Neutrophil (primary cell): ENCODE results near the gene CDKL4.
"Not testable (repeated sequence)": the region's sequence is repeated elsewhere in the genome, so short reads cannot be mapped to it uniquely, and the experiment has no call there.

Experiments
- H3K27ac ChIP-seq: fragments of 200-600 bp; sonication (generic); 2 replicates; pipeline ENCODE4 v1.5.1; 2016; ENCODE audit warnings: mild to moderate bottlenecking, moderate library complexity
- H3K27me3 ChIP-seq: fragments of 200-600 bp; sonication (generic); 2 replicates; pipeline ENCODE4 v1.6.0; 2016; ENCODE audit warnings: mild to moderate bottlenecking
- H3K36me3 ChIP-seq: fragments of 200-600 bp; sonication (generic); 2 replicates; pipeline ENCODE4 v1.5.1; 2017
- H3K4me1 ChIP-seq, 2 experiments: fragments of 200-600 bp in 1 of 2; sonication (generic) in 1 of 2; 1 replicate in 1 of 2; 2 replicates in 1 of 2; pipeline versions ENCODE4 v1.5.1 to v1.6.1; 2013 to 2016; ENCODE audit warnings: low read depth in 1 of 2, low read length in 1 of 2, mild to moderate bottlenecking in 1 of 2, moderate library complexity in 1 of 2; ENCODE audit not compliant: control insufficient read depth in 1 of 2, insufficient read depth in 1 of 2
- H3K4me3 ChIP-seq, 2 experiments: fragments of 200-600 bp in 1 of 2; sonication (generic) in 1 of 2; 1 replicate in 1 of 2; 2 replicates in 1 of 2; pipeline ENCODE4 v1.5.1; 2013 to 2016; ENCODE audit warnings: low read depth in 1 of 2, low read length in 1 of 2, mild to moderate bottlenecking in 1 of 2, moderate library complexity in 1 of 2
- H3K9me3 ChIP-seq: fragments of 200-600 bp; sonication (generic); 2 replicates; pipeline ENCODE4 v1.5.1; 2016
- TF ChIP-seq, protein P1 (sequence below): fragments of 200-600 bp; sonication (generic); IDR thresholded peaks from 2 replicates; pipeline ENCODE4 v1.5.1; 2016; ENCODE audit warnings: antibody characterized with exemption

CDKL4 gene

DNA sequence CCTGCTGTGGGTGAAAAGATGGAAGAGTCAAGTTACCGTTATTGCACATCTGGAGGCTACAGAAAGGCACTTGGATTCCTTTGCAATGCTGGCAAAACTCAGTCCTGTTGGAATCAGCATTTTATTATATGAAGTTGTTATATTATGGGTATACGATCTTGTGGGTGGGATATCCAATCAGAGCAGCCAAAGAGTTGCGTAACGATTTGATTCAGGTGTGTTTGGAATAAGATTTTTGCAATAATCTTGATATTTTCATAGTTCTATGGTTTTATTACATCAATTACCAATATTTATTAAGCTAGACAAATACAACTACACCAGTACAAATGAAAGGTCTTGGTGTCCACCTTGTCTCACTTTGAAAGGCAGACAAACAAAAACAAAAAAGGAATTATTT is 65.0 kb downstream of the CDKL4 start:
- no peaks in the 10 kb centered on the region for H3K27me3 ChIP-seq
- no peaks in the 10 kb centered on the region for H3K36me3 ChIP-seq
- H3K4me3 ChIP-seq = no peak overlapping the region
- no peak overlapping the region for H3K27ac ChIP-seq
- TF ChIP-seq, protein P1, sequence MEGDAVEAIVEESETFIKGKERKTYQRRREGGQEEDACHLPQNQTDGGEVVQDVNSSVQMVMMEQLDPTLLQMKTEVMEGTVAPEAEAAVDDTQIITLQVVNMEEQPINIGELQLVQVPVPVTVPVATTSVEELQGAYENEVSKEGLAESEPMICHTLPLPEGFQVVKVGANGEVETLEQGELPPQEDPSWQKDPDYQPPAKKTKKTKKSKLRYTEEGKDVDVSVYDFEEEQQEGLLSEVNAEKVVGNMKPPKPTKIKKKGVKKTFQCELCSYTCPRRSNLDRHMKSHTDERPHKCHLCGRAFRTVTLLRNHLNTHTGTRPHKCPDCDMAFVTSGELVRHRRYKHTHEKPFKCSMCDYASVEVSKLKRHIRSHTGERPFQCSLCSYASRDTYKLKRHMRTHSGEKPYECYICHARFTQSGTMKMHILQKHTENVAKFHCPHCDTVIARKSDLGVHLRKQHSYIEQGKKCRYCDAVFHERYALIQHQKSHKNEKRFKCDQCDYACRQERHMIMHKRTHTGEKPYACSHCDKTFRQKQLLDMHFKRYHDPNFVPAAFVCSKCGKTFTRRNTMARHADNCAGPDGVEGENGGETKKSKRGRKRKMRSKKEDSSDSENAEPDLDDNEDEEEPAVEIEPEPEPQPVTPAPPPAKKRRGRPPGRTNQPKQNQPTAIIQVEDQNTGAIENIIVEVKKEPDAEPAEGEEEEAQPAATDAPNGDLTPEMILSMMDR = no peak
- H3K9me3 ChIP-seq = no peaks in the 10 kb centered on the region
- no peaks in the 10 kb centered on the region for H3K4me1 ChIP-seq

DNA sequence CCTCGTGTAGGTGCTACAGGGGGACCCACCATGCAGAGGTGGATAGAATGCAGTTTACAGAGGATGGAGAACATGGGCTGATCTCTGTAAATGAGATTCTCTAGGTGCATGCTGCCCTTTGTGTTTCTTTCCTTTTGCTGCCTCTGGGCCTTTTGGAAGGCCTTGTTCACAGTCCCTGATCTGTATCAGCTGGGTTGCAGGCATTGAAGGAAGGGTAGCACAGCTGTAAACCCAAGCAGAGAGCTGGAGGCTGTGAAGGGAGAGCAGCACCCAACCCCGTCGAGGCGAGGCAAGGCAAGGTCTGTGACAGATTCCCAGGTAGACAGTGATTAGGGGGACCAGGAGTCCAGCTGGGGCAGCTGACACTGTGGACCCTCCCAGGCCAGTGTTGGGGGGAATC is 66.8 kb downstream of the CDKL4 start:
- no peaks in the 10 kb centered on the region for H3K4me1 ChIP-seq
- H3K27ac ChIP-seq = no peak overlapping the region
- H3K36me3 ChIP-seq = no peaks in the 10 kb centered on the region

DNA sequence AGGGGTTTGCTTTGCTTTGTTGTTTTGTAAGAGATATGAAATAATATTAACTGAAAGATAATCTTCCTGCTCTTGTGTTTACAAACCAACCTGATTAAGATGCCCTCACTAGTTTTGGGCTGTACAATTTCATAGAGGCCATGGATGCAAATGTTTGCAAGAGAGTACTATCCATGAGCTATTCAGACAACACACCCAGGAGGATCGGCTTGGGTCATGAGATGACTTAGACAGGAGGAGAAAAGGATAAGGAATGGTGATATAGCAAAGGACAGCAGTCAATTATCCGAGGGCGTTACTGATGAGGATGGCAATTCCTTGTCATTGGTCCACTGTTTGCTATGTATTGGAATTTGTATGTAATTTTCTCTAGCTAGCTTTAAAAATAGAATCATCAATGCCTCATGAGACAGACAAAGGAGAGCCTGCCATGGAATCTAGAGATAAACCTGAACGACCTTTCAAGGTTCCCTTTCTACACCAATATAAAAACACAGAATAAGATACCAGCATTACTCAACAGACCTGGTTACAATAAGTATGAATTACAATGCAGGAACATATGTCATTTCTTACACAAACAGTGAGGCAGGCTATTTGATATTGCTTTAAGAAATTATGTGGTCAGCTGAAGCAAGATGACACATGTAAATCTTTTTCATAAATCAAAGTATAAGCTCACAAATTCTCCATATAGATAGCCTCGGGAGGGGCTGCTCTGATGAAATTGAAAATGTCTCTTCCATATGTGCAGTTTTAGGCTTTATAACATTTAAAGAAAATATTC is 68.6 kb downstream of the CDKL4 start:
- H3K9me3 ChIP-seq = no peaks in the 10 kb centered on the region
- no peak overlapping the region for H3K27ac ChIP-seq
- no peak overlapping the region for H3K4me3 ChIP-seq
- no peaks in the 10 kb centered on the region for H3K4me1 ChIP-seq
- no peaks in the 10 kb centered on the region for H3K36me3 ChIP-seq
- no peaks in the 10 kb centered on the region for H3K27me3 ChIP-seq
- TF ChIP-seq, protein P1 = no peak

More for the DNA sequence above, 66.8 kb downstream of the CDKL4 start:
- TF ChIP-seq, protein P1 = no peak
- no peak overlapping the region for H3K4me3 ChIP-seq
- no peaks in the 10 kb centered on the region for H3K27me3 ChIP-seq
- no peaks in the 10 kb centered on the region for H3K9me3 ChIP-seq

DNA sequence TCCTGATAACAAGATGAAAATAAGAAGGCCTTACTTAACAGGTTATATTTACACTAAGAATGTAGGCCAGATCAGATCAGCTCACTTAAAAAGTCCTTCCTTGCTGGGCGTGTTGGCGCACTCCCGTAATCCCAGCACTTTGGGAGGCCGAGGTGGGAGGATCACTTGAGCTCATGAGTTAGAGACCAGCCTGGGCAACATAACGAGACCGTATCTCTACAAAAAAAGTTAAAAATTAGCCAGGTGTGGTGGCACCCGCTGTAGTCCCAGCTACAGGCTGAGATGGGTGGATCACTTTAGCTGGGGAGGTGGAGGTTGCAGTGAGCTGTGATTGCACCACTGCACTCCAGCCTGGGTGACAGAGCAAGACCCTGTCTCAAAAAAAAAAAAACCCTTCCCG is 69.7 kb downstream of the CDKL4 start:
- no peaks in the 10 kb centered on the region for H3K4me1 ChIP-seq
- H3K36me3 ChIP-seq = no peaks in the 10 kb centered on the region
- no peaks in the 10 kb centered on the region for H3K27me3 ChIP-seq
- no peaks in the 10 kb centered on the region for H3K9me3 ChIP-seq
- TF ChIP-seq, protein P1 = no peak
- no peak overlapping the region for H3K27ac ChIP-seq
- H3K4me3 ChIP-seq = no peak overlapping the region

DNA sequence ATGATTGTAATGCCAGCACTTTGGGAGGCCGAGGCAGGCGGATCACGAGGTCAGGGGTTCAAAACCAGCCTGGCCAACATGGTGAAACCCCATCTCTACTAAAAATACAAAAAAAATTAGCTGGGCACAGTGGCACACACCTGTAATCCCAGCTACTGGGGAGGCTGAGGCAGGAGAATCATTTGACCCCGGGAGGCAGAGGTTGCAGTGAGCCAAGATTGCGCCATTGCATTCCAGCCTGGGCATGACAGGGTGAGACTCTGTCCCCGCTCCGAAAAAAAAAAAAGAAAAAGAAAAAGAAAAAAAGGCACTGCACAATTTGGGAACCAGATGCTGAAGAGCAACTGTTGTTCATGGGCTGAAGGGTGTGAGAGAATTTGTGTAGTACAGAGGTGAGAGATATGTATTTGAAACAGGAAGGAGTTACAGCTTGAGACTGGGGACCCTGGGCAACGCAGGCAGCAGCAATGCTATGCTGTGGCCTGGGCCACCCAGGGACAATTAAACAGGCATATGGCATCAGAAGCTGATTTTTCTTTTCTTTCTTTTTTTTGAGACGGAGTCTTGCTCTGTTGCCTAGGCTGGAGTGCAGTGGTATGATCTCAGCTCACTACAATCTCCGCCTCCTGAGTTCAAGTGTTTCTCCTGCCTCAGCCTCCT is 71.6 kb downstream of the CDKL4 start:
- not testable (repeated sequence) for H3K4me1 ChIP-seq, H3K27ac ChIP-seq, H3K4me3 ChIP-seq, H3K9me3 ChIP-seq, H3K27me3 ChIP-seq, H3K36me3 ChIP-seq

- Histone ChIP-seq H3K4me1 (no peaks in the 10 kb centered on the region), H3K27me3 (no peaks in the 10 kb centered on the region), H3K9me3 (no peaks in the 10 kb centered on the region), H3K4me3 (no peak overlapping the region), H3K27ac (no peak overlapping the region), H3K36me3 (no peaks in the 10 kb centered on the region)
- TF ChIP-seq, protein P1 = no peak
Observed at GRCh38 chr2:39171621-39172020, 72.1 kb downstream of the CDKL4 start.
